Osteocyte (in vitro differentiated cells): ENCODE results near the gene TRIO. TPM values are rescaled to one million over a fixed set of nuclear protein-coding genes. Genes with fewer than 3 reads are reported as not detected.

ENCODE experiments used
- DNase-seq: peaks from one replicate; pipeline ENCODE4 v3.0.0; 2021; ENCODE audit warnings: mixed read lengths; ENCODE audit not compliant: unreplicated experiment; ENCODE audit errors: extremely low spot score
- H3K27ac Mint-ChIP-seq: one replicate; pipeline ENCODE4 v1.8.0; 2021; ENCODE audit warnings: mild to moderate bottlenecking, mixed read lengths; ENCODE audit not compliant: unreplicated experiment
- H3K27me3 Mint-ChIP-seq: one replicate; pipeline ENCODE4 v1.8.0; 2021; ENCODE audit warnings: mixed read lengths; ENCODE audit not compliant: unreplicated experiment
- H3K36me3 Mint-ChIP-seq: one replicate; pipeline ENCODE4 v1.8.0; 2021; ENCODE audit warnings: mixed read lengths; ENCODE audit not compliant: unreplicated experiment
- H3K4me1 Mint-ChIP-seq: one replicate; pipeline ENCODE4 v1.8.0; 2021; ENCODE audit warnings: mixed read lengths; ENCODE audit not compliant: unreplicated experiment
- H3K4me3 Mint-ChIP-seq: one replicate; pipeline ENCODE4 v1.8.0; 2021; ENCODE audit warnings: mild to moderate bottlenecking, moderate library complexity, mixed read lengths; ENCODE audit not compliant: unreplicated experiment
- H3K9me3 Mint-ChIP-seq: one replicate; pipeline ENCODE4 v1.8.0; 2021; ENCODE audit warnings: mixed read lengths; ENCODE audit not compliant: unreplicated experiment
- CTCF ChIP-seq: fragments of 200-600 bp; sonication (generic); IDR thresholded peaks from 2 replicates; pipeline ENCODE4 v1.5.0; 2021; ENCODE audit warnings: antibody characterized with exemption, mild to moderate bottlenecking, moderate library complexity
- total RNA-seq: library from RNA; stranded (reverse); gene quantifications from 2 replicates; pipeline ENCODE4 v1.2.1, GENCODE V29; 2021

Gene TRIO
- total RNA-seq, 1 donor from 2014 or later = 336 TPM

- H3K9me3 Mint-ChIP-seq = peaks cover 5% of the 10 kb centered on the region
- peak overlapping the region; percentile 66 for H3K27ac Mint-ChIP-seq
- H3K4me3 Mint-ChIP-seq = no peak overlapping the region
- H3K4me1 Mint-ChIP-seq = peaks cover 66% of the 10 kb centered on the region
- TF ChIP-seq CTCF = no peak
- peaks cover 6% of the 10 kb centered on the region for H3K36me3 Mint-ChIP-seq
- no peaks in the 10 kb centered on the region for H3K27me3 Mint-ChIP-seq
- DNase-seq = no peak
Measured at GRCh38 chr5:14251733-14252132, 108.6 kb downstream of the TRIO start.

- H3K27ac Mint-ChIP-seq = peak overlapping the region; percentile 34
- H3K9me3 Mint-ChIP-seq = peaks cover 5% of the 10 kb centered on the region
- TF ChIP-seq CTCF = no peak
- no peak for DNase-seq
- no peak overlapping the region for H3K4me3 Mint-ChIP-seq
- peaks cover 6% of the 10 kb centered on the region for H3K36me3 Mint-ChIP-seq
- H3K4me1 Mint-ChIP-seq = peaks cover 71% of the 10 kb centered on the region
- no peaks in the 10 kb centered on the region for H3K27me3 Mint-ChIP-seq
Measured at GRCh38 chr5:14252793-14253192, 109.7 kb downstream of the TRIO start.

- no peak overlapping the region for H3K4me3 Mint-ChIP-seq
- no peak overlapping the region for H3K27ac Mint-ChIP-seq
- DNase-seq = no peak
- H3K9me3 Mint-ChIP-seq = peaks cover 5% of the 10 kb centered on the region
- peaks cover 78% of the 10 kb centered on the region for H3K4me1 Mint-ChIP-seq
- H3K36me3 Mint-ChIP-seq = peaks cover 6% of the 10 kb centered on the region
- TF ChIP-seq CTCF = no peak
- no peaks in the 10 kb centered on the region for H3K27me3 Mint-ChIP-seq
Measured at GRCh38 chr5:14254686-14255085, 111.5 kb downstream of the TRIO start.

GRCh38 chr5:14256026-14256690 is 113.0 kb downstream of the TRIO start:
- no peak for TF ChIP-seq CTCF
- no peaks in the 10 kb centered on the region for H3K27me3 Mint-ChIP-seq
- peaks cover 76% of the 10 kb centered on the region for H3K4me1 Mint-ChIP-seq
- H3K4me3 Mint-ChIP-seq = no peak overlapping the region
- H3K9me3 Mint-ChIP-seq = peaks cover 5% of the 10 kb centered on the region
- no peak for DNase-seq
- peak overlapping the region; percentile 78 for H3K27ac Mint-ChIP-seq
- peaks cover 6% of the 10 kb centered on the region for H3K36me3 Mint-ChIP-seq

GRCh38 chr5:14256756-14257393 is 113.7 kb downstream of the TRIO start:
- TF ChIP-seq CTCF = no peak

More at GRCh38 chr5:14256756-14257393, 113.7 kb downstream of the TRIO start:
- no peak overlapping the region for H3K4me3 Mint-ChIP-seq
- H3K9me3 Mint-ChIP-seq = peaks cover 5% of the 10 kb centered on the region
- peak overlapping the region; percentile 78 for H3K27ac Mint-ChIP-seq
- H3K36me3 Mint-ChIP-seq = peaks cover 6% of the 10 kb centered on the region
- peaks cover 76% of the 10 kb centered on the region for H3K4me1 Mint-ChIP-seq
- no peak for DNase-seq
- no peaks in the 10 kb centered on the region for H3K27me3 Mint-ChIP-seq
